Measurements from ENCODE around the gene VPS13A.

DNA sequence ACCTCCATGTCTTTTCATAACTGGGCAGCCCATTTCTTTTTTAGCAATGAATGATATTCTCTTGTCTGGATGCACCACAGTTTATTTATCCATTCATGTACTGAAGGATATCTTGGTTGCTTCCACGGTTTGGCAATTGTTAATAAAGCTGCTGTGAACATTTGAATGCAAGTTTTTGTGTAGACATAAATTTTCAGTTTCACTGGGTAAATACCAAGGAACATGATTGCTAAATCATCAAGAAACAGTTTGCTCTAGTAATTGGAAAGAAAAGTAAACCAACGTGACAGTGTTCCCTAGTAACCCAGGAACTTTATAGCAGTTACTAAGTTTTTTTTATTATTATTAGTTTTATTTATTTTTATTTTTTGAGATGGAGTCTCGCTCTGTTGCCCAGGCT lies 100.4 kb downstream of the VPS13A start:
- TF ChIP-seq, protein P1, sequence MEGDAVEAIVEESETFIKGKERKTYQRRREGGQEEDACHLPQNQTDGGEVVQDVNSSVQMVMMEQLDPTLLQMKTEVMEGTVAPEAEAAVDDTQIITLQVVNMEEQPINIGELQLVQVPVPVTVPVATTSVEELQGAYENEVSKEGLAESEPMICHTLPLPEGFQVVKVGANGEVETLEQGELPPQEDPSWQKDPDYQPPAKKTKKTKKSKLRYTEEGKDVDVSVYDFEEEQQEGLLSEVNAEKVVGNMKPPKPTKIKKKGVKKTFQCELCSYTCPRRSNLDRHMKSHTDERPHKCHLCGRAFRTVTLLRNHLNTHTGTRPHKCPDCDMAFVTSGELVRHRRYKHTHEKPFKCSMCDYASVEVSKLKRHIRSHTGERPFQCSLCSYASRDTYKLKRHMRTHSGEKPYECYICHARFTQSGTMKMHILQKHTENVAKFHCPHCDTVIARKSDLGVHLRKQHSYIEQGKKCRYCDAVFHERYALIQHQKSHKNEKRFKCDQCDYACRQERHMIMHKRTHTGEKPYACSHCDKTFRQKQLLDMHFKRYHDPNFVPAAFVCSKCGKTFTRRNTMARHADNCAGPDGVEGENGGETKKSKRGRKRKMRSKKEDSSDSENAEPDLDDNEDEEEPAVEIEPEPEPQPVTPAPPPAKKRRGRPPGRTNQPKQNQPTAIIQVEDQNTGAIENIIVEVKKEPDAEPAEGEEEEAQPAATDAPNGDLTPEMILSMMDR (IDR thresholded peaks at IDR 0.05): no peak
- no peak for TF ChIP-seq POLR2A (IDR thresholded peaks at IDR 0.05)
